ENCODE results near the gene KLHDC8A.

GRCh38 chr1:205350691-205351141 lies 6.0 kb downstream of the KLHDC8A start:
- TF ChIP-seq, protein P1, sequence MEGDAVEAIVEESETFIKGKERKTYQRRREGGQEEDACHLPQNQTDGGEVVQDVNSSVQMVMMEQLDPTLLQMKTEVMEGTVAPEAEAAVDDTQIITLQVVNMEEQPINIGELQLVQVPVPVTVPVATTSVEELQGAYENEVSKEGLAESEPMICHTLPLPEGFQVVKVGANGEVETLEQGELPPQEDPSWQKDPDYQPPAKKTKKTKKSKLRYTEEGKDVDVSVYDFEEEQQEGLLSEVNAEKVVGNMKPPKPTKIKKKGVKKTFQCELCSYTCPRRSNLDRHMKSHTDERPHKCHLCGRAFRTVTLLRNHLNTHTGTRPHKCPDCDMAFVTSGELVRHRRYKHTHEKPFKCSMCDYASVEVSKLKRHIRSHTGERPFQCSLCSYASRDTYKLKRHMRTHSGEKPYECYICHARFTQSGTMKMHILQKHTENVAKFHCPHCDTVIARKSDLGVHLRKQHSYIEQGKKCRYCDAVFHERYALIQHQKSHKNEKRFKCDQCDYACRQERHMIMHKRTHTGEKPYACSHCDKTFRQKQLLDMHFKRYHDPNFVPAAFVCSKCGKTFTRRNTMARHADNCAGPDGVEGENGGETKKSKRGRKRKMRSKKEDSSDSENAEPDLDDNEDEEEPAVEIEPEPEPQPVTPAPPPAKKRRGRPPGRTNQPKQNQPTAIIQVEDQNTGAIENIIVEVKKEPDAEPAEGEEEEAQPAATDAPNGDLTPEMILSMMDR (IDR thresholded peaks at IDR 0.05; ENCODE audit: low read depth, low read length): no peak
- no peak for TF ChIP-seq EZH2phosphoT487 (IDR thresholded peaks at IDR 0.05; ENCODE audit: low read depth)
